SK-N-SH treated with all-trans-retinoic acid at 6 μM for 48 hours (cell line): ENCODE data around the gene TMEM164.

Source experiments
- CREB5 ChIP-seq: fragments of 250-450 bp; sonication (Bioruptor Pico); IDR thresholded peaks from 2 replicates; pipeline ENCODE4 v1.5.1; 2020; ENCODE audit warnings: low read depth, mild to moderate bottlenecking, moderate library complexity
- GLIS3 ChIP-seq: fragments of 250-450 bp; sonication (Bioruptor Pico); IDR thresholded peaks from 2 replicates; pipeline ENCODE4 v1.5.0; 2020; ENCODE audit warnings: mild to moderate bottlenecking, moderate library complexity
- OSR1 ChIP-seq: fragments of 250-450 bp; sonication (Bioruptor Pico); IDR thresholded peaks from 2 replicates; pipeline ENCODE4 v1.8.0; 2022; ENCODE audit warnings: moderate library complexity, mild to moderate bottlenecking, inconsistent platforms

GRCh38 chrX:110133735-110134370 lies 130.9 kb downstream of the TMEM164 start:
- no peak for TF ChIP-seq GLIS3
- TF ChIP-seq CREB5 (CRISPR knock-in tag), result no peak
- no peak for TF ChIP-seq OSR1 (CRISPR knock-in tag)
